Smooth muscle cell (in vitro differentiated cells): ENCODE data around the gene HTR3D. TPM values are rescaled to one million over a fixed set of nuclear protein-coding genes. Genes with fewer than 3 reads are reported as not detected.
"Not testable (repeated sequence)": the region's sequence is repeated elsewhere in the genome, so short reads cannot be mapped to it uniquely, and the experiment has no call there.

Experiments used
- DNase-seq: peaks from one replicate; lab custom pipeline; 2025; ENCODE audit not compliant: unreplicated experiment; lab: John Stamatoyannopoulos, UW
- H2AFZ ChIP-seq: fragments of 200-600 bp; sonication (generic); 2 replicates; pipeline ENCODE4 v1.6.0; 2016; ENCODE audit warnings: antibody characterized with exemption, low read depth, mild to moderate bottlenecking
- H3F3A ChIP-seq: fragments of 200-600 bp; sonication (generic); 2 replicates; pipeline ENCODE4 v1.6.0; 2017; ENCODE audit warnings: antibody characterized with exemption, low read depth
- H3K27ac ChIP-seq: fragments of 200-600 bp; sonication (generic); 2 replicates; pipeline ENCODE4 v1.5.1; 2016; ENCODE audit warnings: low read depth, mild to moderate bottlenecking
- H3K27me3 ChIP-seq: fragments of 200-600 bp; sonication (generic); 2 replicates; pipeline ENCODE4 v1.6.1; 2016; ENCODE audit warnings: low read depth, mild to moderate bottlenecking
- H3K36me3 ChIP-seq: fragments of 200-600 bp; sonication (generic); 2 replicates; pipeline ENCODE4 v1.5.1; 2016; ENCODE audit warnings: low read depth
- H3K4me1 ChIP-seq: fragments of 200-600 bp; sonication (generic); 2 replicates; pipeline ENCODE4 v1.5.1; 2016; ENCODE audit warnings: low read depth
- H3K4me2 ChIP-seq: fragments of 200-600 bp; sonication (generic); 2 replicates; pipeline ENCODE4 v1.6.0; 2016; ENCODE audit warnings: mild to moderate bottlenecking
- H3K4me3 ChIP-seq: fragments of 200-600 bp; sonication (generic); 2 replicates; pipeline ENCODE4 v1.5.1; 2016; ENCODE audit warnings: mild to moderate bottlenecking
- H3K79me2 ChIP-seq: fragments of 200-600 bp; sonication (generic); 2 replicates; pipeline ENCODE4 v1.6.0; 2016; ENCODE audit warnings: low read depth, mild to moderate bottlenecking
- H3K9ac ChIP-seq: fragments of 200-600 bp; sonication (generic); 2 replicates; pipeline ENCODE4 v1.6.0; 2016; ENCODE audit warnings: low read depth
- H3K9me3 ChIP-seq: fragments of 200-600 bp; sonication (generic); replicated peaks from 2 replicates; pipeline ENCODE4 v1.5.1; 2016; ENCODE audit warnings: low read depth
- H4K20me1 ChIP-seq: fragments of 200-600 bp; sonication (generic); 2 replicates; pipeline ENCODE4 v1.6.0; 2016; ENCODE audit warnings: low read depth
- WGBS: methylation state at CpG from one replicate; pipeline ENCODE4 v1.1.7; 2016; ENCODE audit warnings: low lambda C conversion rate; 5-methylcytosine and 5-hydroxymethylcytosine counted together
- polyA plus RNA-seq: library from polyadenylated mRNA; unstranded; fragments of >200 nt; fragmentation: Nextera tagmentation; extraction: Ambion mirVana; gene quantifications from 2 replicates; pipeline ENCODE4 v1.2.1, GENCODE V29; 2016
- total RNA-seq: library from RNA; depleted of rRNA; stranded (reverse); fragments of >200 nt; gene quantifications from 2 replicates; pipeline ENCODE4 v1.2.3, GENCODE V29; 2014
- TF ChIP-seq, protein P1 (sequence below): fragments of 200-600 bp; sonication (generic); IDR thresholded peaks from 2 replicates; pipeline ENCODE4 v1.5.1; 2017; ENCODE audit warnings: borderline replicate concordance, mild to moderate bottlenecking, antibody characterized with exemption; ENCODE audit not compliant: insufficient read depth, poor library complexity, severe bottlenecking

The HTR3D gene
- total and polyA plus RNA-seq, 2 experiments from 2014 or later, result not detected

DNA sequence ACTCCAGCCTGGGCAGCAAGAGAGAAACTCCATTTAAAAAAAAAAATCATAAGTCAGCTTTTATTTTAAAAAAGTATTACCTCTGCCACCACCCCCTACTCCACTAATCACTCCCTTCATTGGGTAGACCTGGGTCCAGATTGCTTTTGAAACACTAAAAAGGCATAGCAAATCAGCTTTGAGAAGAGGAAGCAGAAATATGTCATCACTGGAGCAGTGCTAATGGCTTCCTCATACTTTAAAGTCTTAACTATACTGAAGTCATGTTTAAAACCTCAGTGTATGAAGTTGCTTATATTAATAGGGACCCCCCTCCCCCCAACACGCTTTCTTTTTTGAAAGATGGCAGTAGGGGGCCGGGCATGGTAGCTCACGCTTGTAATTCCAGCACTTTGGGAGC, 1.0 kb upstream of the HTR3D start:
- Histone ChIP-seq H3K4me3 (no peak overlapping the region), H3K4me1 (no peaks in the 10 kb centered on the region), H3K36me3 (no peaks in the 10 kb centered on the region), H4K20me1 (no peaks in the 10 kb centered on the region), H3K9ac (no peak overlapping the region), H3K27me3 (peaks cover 8% of the 10 kb centered on the region), H3K4me2 (no peak overlapping the region), H3K9me3 (no peaks in the 10 kb centered on the region), H2AFZ (no peak overlapping the region), H3F3A (no peaks in the 10 kb centered on the region), H3K27ac (no peak overlapping the region), H3K79me2 (no peaks in the 10 kb centered on the region)
- TF ChIP-seq, protein P1, sequence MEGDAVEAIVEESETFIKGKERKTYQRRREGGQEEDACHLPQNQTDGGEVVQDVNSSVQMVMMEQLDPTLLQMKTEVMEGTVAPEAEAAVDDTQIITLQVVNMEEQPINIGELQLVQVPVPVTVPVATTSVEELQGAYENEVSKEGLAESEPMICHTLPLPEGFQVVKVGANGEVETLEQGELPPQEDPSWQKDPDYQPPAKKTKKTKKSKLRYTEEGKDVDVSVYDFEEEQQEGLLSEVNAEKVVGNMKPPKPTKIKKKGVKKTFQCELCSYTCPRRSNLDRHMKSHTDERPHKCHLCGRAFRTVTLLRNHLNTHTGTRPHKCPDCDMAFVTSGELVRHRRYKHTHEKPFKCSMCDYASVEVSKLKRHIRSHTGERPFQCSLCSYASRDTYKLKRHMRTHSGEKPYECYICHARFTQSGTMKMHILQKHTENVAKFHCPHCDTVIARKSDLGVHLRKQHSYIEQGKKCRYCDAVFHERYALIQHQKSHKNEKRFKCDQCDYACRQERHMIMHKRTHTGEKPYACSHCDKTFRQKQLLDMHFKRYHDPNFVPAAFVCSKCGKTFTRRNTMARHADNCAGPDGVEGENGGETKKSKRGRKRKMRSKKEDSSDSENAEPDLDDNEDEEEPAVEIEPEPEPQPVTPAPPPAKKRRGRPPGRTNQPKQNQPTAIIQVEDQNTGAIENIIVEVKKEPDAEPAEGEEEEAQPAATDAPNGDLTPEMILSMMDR, result no peak
- 85% methylated on average over 3 of the region's 3 CpGs for WGBS
- DNase-seq, result no peak

DNA sequence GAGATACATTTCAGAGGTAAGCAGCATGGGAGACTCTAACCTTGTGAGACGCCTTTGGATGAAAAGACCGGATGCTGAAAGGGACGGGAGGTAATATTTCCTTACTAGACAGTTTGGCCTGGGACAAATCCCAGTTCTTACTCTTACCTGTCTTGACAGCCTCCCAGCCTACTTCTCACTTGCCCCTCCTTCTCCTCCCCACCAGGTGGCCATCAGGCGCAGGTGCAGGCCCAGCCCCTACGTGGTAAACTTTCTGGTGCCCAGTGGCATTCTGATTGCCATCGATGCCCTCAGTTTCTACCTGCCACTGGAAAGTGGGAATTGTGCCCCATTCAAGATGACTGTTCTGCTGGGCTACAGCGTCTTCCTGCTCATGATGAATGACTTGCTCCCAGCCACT, 6.3 kb downstream of the HTR3D start:
- no peaks in the 10 kb centered on the region for H3K36me3 ChIP-seq
- H3K79me2 ChIP-seq, result no peaks in the 10 kb centered on the region
- no peaks in the 10 kb centered on the region for H3K9me3 ChIP-seq
- no peak overlapping the region for H3K4me2 ChIP-seq
- no peak overlapping the region for H2AFZ ChIP-seq
- no peaks in the 10 kb centered on the region for H3F3A ChIP-seq
- H3K4me1 ChIP-seq, result no peaks in the 10 kb centered on the region
- H3K27me3 ChIP-seq, result peaks cover 13% of the 10 kb centered on the region
- no peak overlapping the region for H3K9ac ChIP-seq
- no peak overlapping the region for H3K27ac ChIP-seq
- DNase-seq, result no peak
- no peaks in the 10 kb centered on the region for H4K20me1 ChIP-seq
- WGBS, result 73% methylated on average over 7 of the region's 7 CpGs
- no peak overlapping the region for H3K4me3 ChIP-seq
- TF ChIP-seq, protein P1, result no peak

DNA sequence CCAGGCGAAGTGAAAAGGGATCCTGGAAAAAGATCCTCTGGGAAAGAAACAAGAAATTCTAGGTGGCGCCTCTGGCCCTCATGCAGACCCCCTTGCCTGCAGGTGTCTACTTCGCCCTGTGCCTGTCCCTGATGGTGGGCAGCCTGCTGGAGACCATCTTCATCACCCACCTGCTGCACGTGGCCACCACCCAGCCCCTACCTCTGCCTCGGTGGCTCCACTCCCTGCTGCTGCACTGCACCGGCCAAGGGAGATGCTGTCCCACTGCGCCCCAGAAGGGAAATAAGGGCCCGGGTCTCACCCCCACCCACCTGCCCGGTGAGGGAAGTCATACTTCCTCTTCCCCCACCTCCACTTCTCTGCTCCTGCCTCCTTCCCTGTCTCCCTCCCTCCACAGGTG, 6.8 kb downstream of the HTR3D start:
- not testable (repeated sequence) for H3K36me3 ChIP-seq
- WGBS, result 86% methylated on average over 8 of the region's 9 CpGs

GRCh38 chr3:184039414-184039813, 7.9 kb downstream of the HTR3D start:
- 47% methylated on average over 5 of the region's 5 CpGs for WGBS
- H3K4me3 ChIP-seq, result no peak overlapping the region
- no peak for DNase-seq

More for the DNA sequence above, 6.8 kb downstream of the HTR3D start:
- not testable (repeated sequence) for H3K9me3 ChIP-seq, H4K20me1 ChIP-seq, H3K4me1 ChIP-seq, H3K9ac ChIP-seq, H3K27ac ChIP-seq, DNase-seq, H3F3A ChIP-seq, H2AFZ ChIP-seq, H3K79me2 ChIP-seq, H3K4me2 ChIP-seq, H3K4me3 ChIP-seq
- peaks cover 13% of the 10 kb centered on the region for H3K27me3 ChIP-seq

More at GRCh38 chr3:184039414-184039813, 7.9 kb downstream of the HTR3D start:
- no peaks in the 10 kb centered on the region for H3K9me3 ChIP-seq
- H3K27ac ChIP-seq, result no peak overlapping the region
- H3K9ac ChIP-seq, result no peak overlapping the region
- no peaks in the 10 kb centered on the region for H3K79me2 ChIP-seq
- H2AFZ ChIP-seq, result no peak overlapping the region
- no peaks in the 10 kb centered on the region for H3F3A ChIP-seq
- peaks cover 9% of the 10 kb centered on the region for H3K27me3 ChIP-seq
- no peaks in the 10 kb centered on the region for H3K4me1 ChIP-seq
- H3K36me3 ChIP-seq, result no peaks in the 10 kb centered on the region
- H3K4me2 ChIP-seq, result no peak overlapping the region
- H4K20me1 ChIP-seq, result no peaks in the 10 kb centered on the region
- TF ChIP-seq, protein P1, result no peak
